Urinary bladder (tissue), 4 donors: ENCODE data around the gene PLEK2. TPM values are rescaled to one million over a fixed set of nuclear protein-coding genes. Genes with fewer than 3 reads are reported as not detected.

Experiments used
- DNase-seq: peaks from one replicate; pipeline ENCODE4 v3.0.0-alpha.2; 2015; ENCODE audit errors: extremely low spot score
- H3K27ac ChIP-seq: one replicate; pipeline ENCODE4 v1.5.1; 2013; ENCODE audit warnings: low read depth, mild to moderate bottlenecking, moderate library complexity
- H3K36me3 ChIP-seq: one replicate; pipeline ENCODE4 v1.6.1; 2013; ENCODE audit warnings: mild to moderate bottlenecking, moderate library complexity; ENCODE audit not compliant: insufficient read depth
- H3K4me1 ChIP-seq: one replicate; pipeline ENCODE4 v1.6.1; 2013; ENCODE audit warnings: mild to moderate bottlenecking, moderate library complexity; ENCODE audit not compliant: insufficient read depth
- H3K4me3 ChIP-seq: one replicate; pipeline ENCODE4 v1.5.1; 2013; ENCODE audit warnings: low read depth, low read length
- WGBS: extraction: QIAGEN DNeasy Blood & Tissue Kit; methylation state at CpG from one replicate; pipeline ENCODE4 v1.1.7; 2013; 5-methylcytosine and 5-hydroxymethylcytosine counted together
- polyA plus RNA-seq: library from polyadenylated mRNA; stranded (reverse); fragments of 200-250 nt; gene quantifications from one replicate; pipeline ENCODE4 v1.2.3, GENCODE V29; 2013
- total RNA-seq: library from RNA; depleted of rRNA; stranded (reverse); fragments of >200 nt; gene quantifications from one replicate; pipeline ENCODE4 v1.2.3, GENCODE V29; 2014
- donor health status: healthy with polysubstance abuse.
- donor health status: healthy.

The PLEK2 gene
- total and polyA plus RNA-seq, 2 donors = 3.9 to 4.0 TPM

GRCh38 chr14:67405771-67406170 is 6.2 kb downstream of the PLEK2 start:
- DNase-seq = no peak
- Histone ChIP-seq H3K4me3 (no peak overlapping the region), H3K36me3 (no peaks in the 10 kb centered on the region), H3K27ac (no peak overlapping the region), H3K4me1 (peaks cover 2% of the 10 kb centered on the region)
- 94% methylated on average over 5 of the region's 5 CpGs for WGBS

- no peak overlapping the region for H3K27ac ChIP-seq
- no peaks in the 10 kb centered on the region for H3K36me3 ChIP-seq
- 83% methylated on average over 4 of the region's 4 CpGs for WGBS
- no peak overlapping the region for H3K4me3 ChIP-seq
- H3K4me1 ChIP-seq = no peaks in the 10 kb centered on the region
- no peak for DNase-seq
Measured at GRCh38 chr14:67400434-67400833, 11.5 kb downstream of the PLEK2 start.

GRCh38 chr14:67397536-67397935 is 14.4 kb downstream of the PLEK2 start:
- no peaks in the 10 kb centered on the region for H3K4me1 ChIP-seq
- no peak overlapping the region for H3K27ac ChIP-seq
- H3K4me3 ChIP-seq = no peak overlapping the region
- no peak for DNase-seq
- H3K36me3 ChIP-seq = no peaks in the 10 kb centered on the region
- WGBS = 96% methylated on average over 9 of the region's 9 CpGs

GRCh38 chr14:67396381-67396970 is 15.5 kb downstream of the PLEK2 start:
- Histone ChIP-seq H3K27ac (no peak overlapping the region), H3K4me1 (no peaks in the 10 kb centered on the region), H3K4me3 (no peak overlapping the region), H3K36me3 (no peaks in the 10 kb centered on the region)
- 59% methylated on average over 2 of the region's 2 CpGs for WGBS
- no peak for DNase-seq

GRCh38 chr14:67395876-67396189 is 16.1 kb downstream of the PLEK2 start:
- Histone ChIP-seq H3K27ac (no peak overlapping the region), H3K4me1 (no peaks in the 10 kb centered on the region), H3K4me3 (no peak overlapping the region), H3K36me3 (no peaks in the 10 kb centered on the region)
- DNase-seq = no peak
- WGBS = 89% methylated on average over 5 of the region's 5 CpGs

- Histone ChIP-seq H3K4me1 (no peaks in the 10 kb centered on the region), H3K36me3 (no peaks in the 10 kb centered on the region), H3K4me3 (no peak overlapping the region), H3K27ac (no peak overlapping the region)
- DNase-seq = no peak
- 71% methylated on average over 16 of the region's 16 CpGs for WGBS
Measured at GRCh38 chr14:67395086-67395875, 16.7 kb downstream of the PLEK2 start.

- Histone ChIP-seq H3K36me3 (no peaks in the 10 kb centered on the region), H3K27ac (no peak overlapping the region), H3K4me3 (no peak overlapping the region), H3K4me1 (no peaks in the 10 kb centered on the region)
- WGBS = 56% methylated on average over 6 of the region's 6 CpGs
- no peak for DNase-seq
Measured at GRCh38 chr14:67393689-67394088, 18.3 kb downstream of the PLEK2 start.

GRCh38 chr14:67392800-67393199 is 19.2 kb downstream of the PLEK2 start:
- Histone ChIP-seq H3K4me1 (no peaks in the 10 kb centered on the region), H3K27ac (no peak overlapping the region), H3K36me3 (no peaks in the 10 kb centered on the region), H3K4me3 (no peak overlapping the region)
- no peak for DNase-seq
- 86% methylated on average over 9 of the region's 9 CpGs for WGBS

GRCh38 chr14:67392123-67392522 is 19.8 kb downstream of the PLEK2 start:
- WGBS = 78% methylated on average over 3 of the region's 3 CpGs
- no peak overlapping the region for H3K27ac ChIP-seq

GRCh38 chr14:67391268-67391667 is 20.7 kb downstream of the PLEK2 start:
- WGBS = 64% methylated on average over 6 of the region's 6 CpGs

More at GRCh38 chr14:67392123-67392522, 19.8 kb downstream of the PLEK2 start:
- DNase-seq = no peak
- Histone ChIP-seq H3K4me3 (no peak overlapping the region), H3K36me3 (no peaks in the 10 kb centered on the region), H3K4me1 (no peaks in the 10 kb centered on the region)

GRCh38 chr14:67389811-67390534 is 22.0 kb downstream of the PLEK2 start:
- Histone ChIP-seq H3K4me3 (no peak overlapping the region), H3K36me3 (no peaks in the 10 kb centered on the region), H3K27ac (no peak overlapping the region), H3K4me1 (no peaks in the 10 kb centered on the region)
- WGBS = 73% methylated on average over 1 of the region's 1 CpG
- no peak for DNase-seq

More at GRCh38 chr14:67391268-67391667, 20.7 kb downstream of the PLEK2 start:
- DNase-seq = no peak
- no peak overlapping the region for H3K4me3 ChIP-seq
- no peak overlapping the region for H3K27ac ChIP-seq
- no peaks in the 10 kb centered on the region for H3K4me1 ChIP-seq
- H3K36me3 ChIP-seq = no peaks in the 10 kb centered on the region

- Histone ChIP-seq H3K27ac (no peak overlapping the region), H3K4me1 (no peaks in the 10 kb centered on the region), H3K4me3 (no peak overlapping the region), H3K36me3 (peaks cover 2% of the 10 kb centered on the region)
- 91% methylated on average over 3 of the region's 3 CpGs for WGBS
- DNase-seq = no peak
Measured at GRCh38 chr14:67389275-67389674, 22.7 kb downstream of the PLEK2 start.

- Histone ChIP-seq H3K27ac (no peak overlapping the region), H3K4me1 (no peaks in the 10 kb centered on the region), H3K36me3 (peaks cover 11% of the 10 kb centered on the region), H3K4me3 (no peak overlapping the region)
- WGBS = 76% methylated on average over 2 of the region's 2 CpGs
- DNase-seq = no peak
Measured at GRCh38 chr14:67387195-67387594, 24.8 kb downstream of the PLEK2 start.

- peaks cover 11% of the 10 kb centered on the region for H3K36me3 ChIP-seq
- WGBS = 90% methylated on average over 2 of the region's 2 CpGs
Measured at GRCh38 chr14:67385618-67386017, 26.3 kb downstream of the PLEK2 start.

More at GRCh38 chr14:67385618-67386017, 26.3 kb downstream of the PLEK2 start:
- Histone ChIP-seq H3K4me3 (no peak overlapping the region), H3K4me1 (no peaks in the 10 kb centered on the region), H3K27ac (no peak overlapping the region)
- DNase-seq = no peak
